ENCODE results near the gene ACSL3. TPM values are rescaled to one million over a fixed set of nuclear protein-coding genes. Genes with fewer than 3 reads are reported as not detected.

ACSL3 gene
- polyA plus RNA-seq (2013) = 22.7 TPM

- Histone ChIP-seq H3K4me1 (ENCODE audit: control extremely low read depth in 1 of 4, control insufficient read depth in 4 of 4, insufficient read depth in 4 of 4, low read length in 3 of 4) (peaks cover 10 to 41% (median 16%) of the 10 kb centered on the region in 4 experiments), H3K9me3 (ENCODE audit: control extremely low read depth in 1 of 5, control insufficient read depth in 4 of 5, insufficient read depth in 2 of 5, low read depth in 1 of 5, low read length in 4 of 5) (no peaks in the 10 kb centered on the region), H3K36me3 (ENCODE audit: control insufficient read depth in 4 of 4, insufficient read depth in 4 of 4, low read length in 3 of 4) (no peaks in the 10 kb centered on the region), H3K27ac (ENCODE audit: insufficient read depth in 1 of 2, low read depth in 1 of 2, low read length in 2 of 2, poor library complexity in 1 of 2, severe bottlenecking in 2 of 2) (peak within 1 kb of the TSS; percentile 37 to 74), H3K27me3 (replicated peaks in 2 of 5; ENCODE audit: control insufficient read depth in 4 of 5, insufficient read depth in 5 of 5, low read length in 4 of 5) (no peaks in the 10 kb centered on the region), H3K4me3 (ENCODE audit: control insufficient read depth in 1 of 7, extremely low read depth in 1 of 7, insufficient read depth in 4 of 7, low read depth in 2 of 7, low read length in 6 of 7) (peak within 1 kb of the TSS; percentile 68 to 89 (median 84))
- POLR2A ChIA-PET = interaction anchor here (0.6 kb wide), 1 partner anchor 16 kb away, joined by 3 read pairs; no protein-coding TSS in a partner anchor
- CTCF ChIA-PET = interaction anchor here (0.6 to 3.8 kb wide), 7 partner anchors 37 to 256 kb away, joined by 3 to 20 read pairs (median 3); no protein-coding TSS in a partner anchor
- DNase-seq = peak; percentile 89 to 96 (median 94)
- WGBS (ENCODE audit: insufficient coverage) = 0% methylated on average over 86 of the region's 99 CpGs
These were observed at the start of gene ACSL3 for GRCh38 chr2:222860740-222861410. TSS of gene ACSL3 (plus strand) at chr2:222861036. CDS start at chr2:222908773, 47,737 bp downstream.

DNA sequence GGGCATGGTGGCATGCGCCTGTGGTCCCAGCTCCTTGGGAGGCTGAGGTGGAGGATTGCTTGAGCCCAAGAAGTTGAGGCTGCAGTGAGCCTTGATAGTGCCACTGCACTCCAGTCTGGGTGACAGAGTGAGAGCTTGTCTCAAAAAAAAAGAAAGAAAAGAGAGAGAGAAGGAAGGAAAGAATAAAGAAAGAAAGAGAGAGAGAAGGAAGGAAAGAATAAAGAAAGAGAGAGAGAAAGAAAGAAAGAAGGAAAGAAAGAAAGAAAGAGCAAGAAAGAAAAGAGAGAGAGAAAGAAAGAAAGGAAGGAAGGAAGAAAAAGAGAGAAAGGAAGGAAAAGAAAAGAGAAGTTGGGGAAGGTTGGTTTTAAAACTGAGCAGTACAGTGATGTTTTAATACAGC is 49.0 kb upstream of the ACSL3 start:
- H3K27ac ChIP-seq (ENCODE audit: insufficient read depth in 1 of 2, low read depth in 1 of 2, low read length in 2 of 2, poor library complexity in 1 of 2, severe bottlenecking in 2 of 2) = no peak overlapping the region
- no peaks in the 10 kb centered on the region for H3K4me1 ChIP-seq (ENCODE audit: control extremely low read depth in 1 of 4, control insufficient read depth in 4 of 4, insufficient read depth in 4 of 4, low read length in 3 of 4)
- no peaks in the 10 kb centered on the region for H3K36me3 ChIP-seq (ENCODE audit: control insufficient read depth in 4 of 4, insufficient read depth in 4 of 4, low read length in 3 of 4)
- H3K27me3 ChIP-seq (replicated peaks in 2 of 5; ENCODE audit: control insufficient read depth in 4 of 5, insufficient read depth in 5 of 5, low read length in 4 of 5) = no peaks in the 10 kb centered on the region
- POLR2A ChIA-PET = no interaction called here
- WGBS (ENCODE audit: insufficient coverage) = 100% methylated on average over 1 of the region's 1 CpG
- no peaks in the 10 kb centered on the region for H3K9me3 ChIP-seq (ENCODE audit: control extremely low read depth in 1 of 5, control insufficient read depth in 4 of 5, insufficient read depth in 2 of 5, low read depth in 1 of 5, low read length in 4 of 5)
- H3K4me3 ChIP-seq (ENCODE audit: control insufficient read depth in 1 of 7, extremely low read depth in 1 of 7, insufficient read depth in 4 of 7, low read depth in 2 of 7, low read length in 6 of 7) = no peak overlapping the region
- no peak for DNase-seq
- CTCF ChIA-PET = no interaction called here

GRCh38 chr2:222813177-222813843 is 47.5 kb upstream of the ACSL3 start:
- no peak overlapping the region for H3K4me3 ChIP-seq (ENCODE audit: control insufficient read depth in 1 of 7, extremely low read depth in 1 of 7, insufficient read depth in 4 of 7, low read depth in 2 of 7, low read length in 6 of 7)
- H3K4me1 ChIP-seq (ENCODE audit: control extremely low read depth in 1 of 4, control insufficient read depth in 4 of 4, insufficient read depth in 4 of 4, low read length in 3 of 4) = no peaks in the 10 kb centered on the region
- no peak overlapping the region for H3K27ac ChIP-seq (ENCODE audit: insufficient read depth in 1 of 2, low read depth in 1 of 2, low read length in 2 of 2, poor library complexity in 1 of 2, severe bottlenecking in 2 of 2)
- ChIA-PET POLR2A (no interaction called here), CTCF (interaction anchor here (1.6 kb wide), 1 partner anchor 14 kb away, joined by 4 read pairs; no protein-coding TSS in a partner anchor)
- 88% methylated on average over 3 of the region's 6 CpGs for WGBS (ENCODE audit: insufficient coverage)
- no peaks in the 10 kb centered on the region for H3K36me3 ChIP-seq (ENCODE audit: control insufficient read depth in 4 of 4, insufficient read depth in 4 of 4, low read length in 3 of 4)
- no peaks in the 10 kb centered on the region for H3K9me3 ChIP-seq (ENCODE audit: control extremely low read depth in 1 of 5, control insufficient read depth in 4 of 5, insufficient read depth in 2 of 5, low read depth in 1 of 5, low read length in 4 of 5)
- H3K27me3 ChIP-seq (replicated peaks in 2 of 5; ENCODE audit: control insufficient read depth in 4 of 5, insufficient read depth in 5 of 5, low read length in 4 of 5) = no peaks in the 10 kb centered on the region
- DNase-seq = no peak

DNA sequence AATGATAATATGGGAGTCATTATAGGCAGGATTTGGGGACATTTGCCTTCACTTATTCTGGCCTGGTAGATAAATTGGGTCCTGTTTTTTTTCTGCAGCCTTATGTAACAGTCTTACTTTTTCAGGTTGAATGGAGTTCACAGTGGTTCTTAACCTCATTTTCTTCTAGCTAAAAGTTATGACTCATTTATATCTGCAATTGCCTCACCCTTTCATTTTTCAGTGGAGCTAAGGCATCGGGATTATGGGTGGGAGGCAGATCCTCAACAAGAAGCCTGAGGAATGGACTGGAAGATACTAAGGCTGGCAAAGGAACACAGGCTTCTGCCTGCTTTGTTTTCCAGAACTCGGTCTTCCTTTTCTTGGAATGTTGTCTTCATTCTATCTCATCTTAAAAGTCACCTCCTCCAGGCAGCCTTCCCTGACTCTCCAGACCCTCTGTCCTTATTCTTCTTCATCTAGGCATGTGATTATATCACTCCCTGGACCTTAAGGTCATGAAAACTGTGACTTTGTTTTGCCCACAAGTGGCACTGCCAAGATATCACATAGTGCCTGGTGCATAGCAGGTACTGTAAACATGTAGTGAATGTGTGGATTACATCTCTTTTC is 41.0 kb upstream of the ACSL3 start:
- H3K4me3 ChIP-seq (ENCODE audit: control insufficient read depth in 1 of 7, extremely low read depth in 1 of 7, insufficient read depth in 4 of 7, low read depth in 2 of 7, low read length in 6 of 7) = no peak overlapping the region
- peaks cover 0 to 2% (median 0%) of the 10 kb centered on the region in 5 experiments for H3K27me3 ChIP-seq (replicated peaks in 2 of 5; ENCODE audit: control insufficient read depth in 4 of 5, insufficient read depth in 5 of 5, low read length in 4 of 5)
- H3K36me3 ChIP-seq (ENCODE audit: control insufficient read depth in 4 of 4, insufficient read depth in 4 of 4, low read length in 3 of 4) = no peaks in the 10 kb centered on the region
- no peak for DNase-seq
- 100% methylated on average over 1 of the region's 2 CpGs for WGBS (ENCODE audit: insufficient coverage)
- ChIA-PET CTCF (no interaction called here), POLR2A (no interaction called here)
- H3K27ac ChIP-seq (ENCODE audit: insufficient read depth in 1 of 2, low read depth in 1 of 2, low read length in 2 of 2, poor library complexity in 1 of 2, severe bottlenecking in 2 of 2) = no peak overlapping the region
- H3K4me1 ChIP-seq (ENCODE audit: control extremely low read depth in 1 of 4, control insufficient read depth in 4 of 4, insufficient read depth in 4 of 4, low read length in 3 of 4) = no peaks in the 10 kb centered on the region
- no peaks in the 10 kb centered on the region for H3K9me3 ChIP-seq (ENCODE audit: control extremely low read depth in 1 of 5, control insufficient read depth in 4 of 5, insufficient read depth in 2 of 5, low read depth in 1 of 5, low read length in 4 of 5)

GRCh38 chr2:222823183-222823930 is 37.5 kb upstream of the ACSL3 start:
- Histone ChIP-seq H3K36me3 (ENCODE audit: control insufficient read depth in 4 of 4, insufficient read depth in 4 of 4, low read length in 3 of 4) (no peaks in the 10 kb centered on the region), H3K27me3 (replicated peaks in 2 of 5; ENCODE audit: control insufficient read depth in 4 of 5, insufficient read depth in 5 of 5, low read length in 4 of 5) (peaks cover 0 to 2% (median 0%) of the 10 kb centered on the region in 5 experiments), H3K27ac (ENCODE audit: insufficient read depth in 1 of 2, low read depth in 1 of 2, low read length in 2 of 2, poor library complexity in 1 of 2, severe bottlenecking in 2 of 2) (no peak overlapping the region), H3K4me1 (ENCODE audit: control extremely low read depth in 1 of 4, control insufficient read depth in 4 of 4, insufficient read depth in 4 of 4, low read length in 3 of 4) (no peaks in the 10 kb centered on the region), H3K9me3 (ENCODE audit: control extremely low read depth in 1 of 5, control insufficient read depth in 4 of 5, insufficient read depth in 2 of 5, low read depth in 1 of 5, low read length in 4 of 5) (no peaks in the 10 kb centered on the region), H3K4me3 (ENCODE audit: control insufficient read depth in 1 of 7, extremely low read depth in 1 of 7, insufficient read depth in 4 of 7, low read depth in 2 of 7, low read length in 6 of 7) (no peak overlapping the region)
- CTCF ChIA-PET = no interaction called here
- 100% methylated on average over 3 of the region's 6 CpGs for WGBS (ENCODE audit: insufficient coverage)
- DNase-seq = no peak
- POLR2A ChIA-PET = no interaction called here

GRCh38 chr2:222825031-222825430 is 35.8 kb upstream of the ACSL3 start:
- ChIA-PET POLR2A (no interaction called here), CTCF (interaction anchor here (1.3 kb wide), 1 partner anchor 78 kb away, joined by 3 read pairs; no protein-coding TSS in a partner anchor)
- no peaks in the 10 kb centered on the region for H3K36me3 ChIP-seq (ENCODE audit: control insufficient read depth in 4 of 4, insufficient read depth in 4 of 4, low read length in 3 of 4)
- no peaks in the 10 kb centered on the region for H3K9me3 ChIP-seq (ENCODE audit: control extremely low read depth in 1 of 5, control insufficient read depth in 4 of 5, insufficient read depth in 2 of 5, low read depth in 1 of 5, low read length in 4 of 5)
- DNase-seq = no peak
- no CpG with 5 or more reads among the region's 1 CpG for WGBS (ENCODE audit: insufficient coverage)
- no peak overlapping the region for H3K27ac ChIP-seq (ENCODE audit: insufficient read depth in 1 of 2, low read depth in 1 of 2, low read length in 2 of 2, poor library complexity in 1 of 2, severe bottlenecking in 2 of 2)
- H3K27me3 ChIP-seq (replicated peaks in 2 of 5; ENCODE audit: control insufficient read depth in 4 of 5, insufficient read depth in 5 of 5, low read length in 4 of 5) = peaks cover 0 to 2% (median 0%) of the 10 kb centered on the region in 5 experiments
- no peaks in the 10 kb centered on the region for H3K4me1 ChIP-seq (ENCODE audit: control extremely low read depth in 1 of 4, control insufficient read depth in 4 of 4, insufficient read depth in 4 of 4, low read length in 3 of 4)
- H3K4me3 ChIP-seq (ENCODE audit: control insufficient read depth in 1 of 7, extremely low read depth in 1 of 7, insufficient read depth in 4 of 7, low read depth in 2 of 7, low read length in 6 of 7) = no peak overlapping the region

Data from common myeloid progenitor, CD34-positive (primary cell).